ENCODE results near the gene KLHL14. TPM values are rescaled to one million over a fixed set of nuclear protein-coding genes. Genes with fewer than 3 reads are reported as not detected.

KLHL14 gene
- total RNA-seq, 1 donor, result 1.4 TPM

DNA sequence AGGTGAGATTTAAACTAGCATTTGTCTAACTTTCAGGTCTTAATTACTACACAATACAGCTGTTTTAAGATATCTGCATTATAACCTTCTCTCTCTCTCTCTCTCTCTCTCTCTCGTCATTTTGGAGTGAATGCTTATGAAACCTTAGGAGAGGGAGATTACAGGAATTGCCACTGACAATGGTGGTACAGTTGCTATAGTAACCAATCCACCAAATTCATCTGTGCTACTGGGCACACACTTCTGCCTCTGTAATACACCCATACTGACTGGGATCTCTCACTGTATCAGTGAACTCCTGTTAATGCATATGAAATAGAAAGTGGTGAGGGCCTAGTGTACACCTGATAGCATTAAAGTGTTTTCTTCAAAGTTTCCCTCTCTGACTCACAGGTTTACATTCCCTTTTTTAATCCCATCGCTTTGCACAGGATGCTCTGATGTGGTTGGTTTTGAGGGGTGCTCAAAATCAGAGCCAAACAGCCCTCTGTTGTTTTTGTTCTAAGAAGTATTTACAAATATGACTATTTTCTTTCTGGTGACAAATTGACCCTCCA is 13.1 kb downstream of the KLHL14 start:
- no peaks in the 10 kb centered on the region for H3K9me3 ChIP-seq (ENCODE audit: low read depth, low read length)
- H3K27me3 ChIP-seq (ENCODE audit: insufficient read depth, low read length), result no peaks in the 10 kb centered on the region
- H3K4me3 ChIP-seq (ENCODE audit: low read length), result no peak overlapping the region
- H3K4me1 ChIP-seq (ENCODE audit: insufficient read depth, low read length), result peaks cover 5% of the 10 kb centered on the region

- no peak overlapping the region for H3K4me3 ChIP-seq (ENCODE audit: low read length)
- no peaks in the 10 kb centered on the region for H3K9me3 ChIP-seq (ENCODE audit: low read depth, low read length)
- peaks cover 1% of the 10 kb centered on the region for H3K4me1 ChIP-seq (ENCODE audit: insufficient read depth, low read length)
- H3K27me3 ChIP-seq (ENCODE audit: insufficient read depth, low read length), result no peaks in the 10 kb centered on the region
Measured at GRCh38 chr18:32754508-32755263, 18.1 kb downstream of the KLHL14 start.

DNA sequence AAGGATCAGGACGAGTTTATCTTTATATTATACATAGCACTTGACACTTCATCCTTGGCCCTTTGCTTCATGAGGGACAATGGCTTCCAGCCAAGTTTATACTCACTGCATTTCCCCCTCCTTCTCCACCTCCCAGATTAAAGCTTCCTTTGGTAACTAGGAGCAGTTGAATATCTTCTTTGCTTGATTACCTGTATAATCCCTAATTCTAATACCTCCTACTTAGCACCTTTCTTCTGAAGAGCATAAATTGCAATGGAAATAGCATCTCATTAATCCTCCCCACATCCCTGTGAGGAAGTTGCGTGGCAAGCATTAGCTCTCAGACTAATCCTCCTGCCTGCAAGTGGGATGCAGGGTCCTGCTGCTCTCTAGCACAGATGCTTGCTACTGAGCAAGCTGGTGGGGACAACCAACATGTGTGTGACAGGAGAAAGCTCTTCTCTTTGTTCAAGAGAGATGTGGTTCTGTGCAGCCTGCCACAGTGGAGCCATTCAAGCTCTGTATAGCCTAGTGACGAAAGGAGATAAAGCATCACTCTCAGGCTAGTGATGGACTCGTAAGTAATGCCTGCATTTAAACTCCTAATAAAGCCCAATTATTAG is 19.1 kb downstream of the KLHL14 start:
- H3K9me3 ChIP-seq (ENCODE audit: low read depth, low read length), result no peaks in the 10 kb centered on the region
- no peaks in the 10 kb centered on the region for H3K27me3 ChIP-seq (ENCODE audit: insufficient read depth, low read length)
- peaks cover 4% of the 10 kb centered on the region for H3K4me1 ChIP-seq (ENCODE audit: insufficient read depth, low read length)
- no peak overlapping the region for H3K4me3 ChIP-seq (ENCODE audit: low read length)

DNA sequence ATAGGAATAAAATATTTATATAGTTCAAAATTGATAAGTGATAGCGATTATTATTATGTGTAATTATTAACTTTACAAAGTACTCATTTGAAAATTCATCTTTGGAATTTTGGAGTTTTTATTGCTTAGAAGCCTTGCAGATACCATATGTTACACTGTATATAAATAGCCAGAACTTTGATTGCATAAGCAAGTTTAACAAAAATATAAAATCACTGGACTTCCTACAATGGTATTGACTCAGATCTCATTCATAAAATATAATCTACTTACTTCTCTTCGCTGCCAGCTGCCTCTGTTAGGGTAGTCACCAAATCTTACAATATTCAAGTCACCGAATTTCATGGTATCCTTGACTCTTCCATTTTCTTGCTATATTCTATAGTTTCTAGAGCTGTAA is 22.5 kb downstream of the KLHL14 start:
- Histone ChIP-seq H3K27me3 (ENCODE audit: insufficient read depth, low read length) (no peaks in the 10 kb centered on the region), H3K4me1 (ENCODE audit: insufficient read depth, low read length) (peaks cover 4% of the 10 kb centered on the region), H3K4me3 (ENCODE audit: low read length) (no peak overlapping the region), H3K9me3 (ENCODE audit: low read depth, low read length) (no peaks in the 10 kb centered on the region)

GRCh38 chr18:32749809-32750208 is 23.0 kb downstream of the KLHL14 start:
- no peaks in the 10 kb centered on the region for H3K27me3 ChIP-seq (ENCODE audit: insufficient read depth, low read length)
- H3K9me3 ChIP-seq (ENCODE audit: low read depth, low read length), result no peaks in the 10 kb centered on the region
- peaks cover 4% of the 10 kb centered on the region for H3K4me1 ChIP-seq (ENCODE audit: insufficient read depth, low read length)
- H3K4me3 ChIP-seq (ENCODE audit: low read length), result no peak overlapping the region

DNA sequence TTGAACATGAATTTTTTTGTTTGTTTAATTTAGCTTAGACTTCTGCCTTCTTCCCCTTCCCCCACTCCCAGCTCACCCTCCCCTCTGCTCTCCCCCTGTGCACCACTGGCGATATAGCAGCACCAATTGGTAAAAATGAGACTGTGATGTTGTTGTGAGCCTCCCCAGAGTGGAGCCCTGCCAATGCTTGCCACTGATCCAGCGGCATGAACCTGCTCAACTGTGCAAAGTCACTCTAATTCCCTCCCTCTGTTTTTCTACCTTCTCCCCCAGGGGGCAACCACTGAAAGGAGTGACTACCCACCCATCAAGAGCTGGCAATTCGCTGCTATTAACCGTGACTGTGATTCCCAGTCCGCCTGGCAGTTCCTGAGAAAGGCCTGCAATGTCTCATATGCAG is 30.2 kb downstream of the KLHL14 start:
- Histone ChIP-seq H3K9me3 (ENCODE audit: low read depth, low read length) (no peaks in the 10 kb centered on the region), H3K4me1 (ENCODE audit: insufficient read depth, low read length) (no peaks in the 10 kb centered on the region), H3K27me3 (ENCODE audit: insufficient read depth, low read length) (no peaks in the 10 kb centered on the region), H3K4me3 (ENCODE audit: low read length) (no peak overlapping the region)

GRCh38 chr18:32735781-32736180 is 37.0 kb downstream of the KLHL14 start:
- no peaks in the 10 kb centered on the region for H3K9me3 ChIP-seq (ENCODE audit: low read depth, low read length)
- no peaks in the 10 kb centered on the region for H3K27me3 ChIP-seq (ENCODE audit: insufficient read depth, low read length)
- H3K4me1 ChIP-seq (ENCODE audit: insufficient read depth, low read length), result no peaks in the 10 kb centered on the region
- H3K4me3 ChIP-seq (ENCODE audit: low read length), result no peak overlapping the region

GRCh38 chr18:32734442-32734841 is 38.4 kb downstream of the KLHL14 start:
- no peaks in the 10 kb centered on the region for H3K4me1 ChIP-seq (ENCODE audit: insufficient read depth, low read length)
- no peaks in the 10 kb centered on the region for H3K27me3 ChIP-seq (ENCODE audit: insufficient read depth, low read length)
- H3K4me3 ChIP-seq (ENCODE audit: low read length), result no peak overlapping the region
- no peaks in the 10 kb centered on the region for H3K9me3 ChIP-seq (ENCODE audit: low read depth, low read length)

GRCh38 chr18:32732165-32732564 is 40.7 kb downstream of the KLHL14 start:
- Histone ChIP-seq H3K4me1 (ENCODE audit: insufficient read depth, low read length) (no peaks in the 10 kb centered on the region), H3K27me3 (ENCODE audit: insufficient read depth, low read length) (no peaks in the 10 kb centered on the region), H3K9me3 (ENCODE audit: low read depth, low read length) (no peaks in the 10 kb centered on the region), H3K4me3 (ENCODE audit: low read length) (no peak overlapping the region)

DNA sequence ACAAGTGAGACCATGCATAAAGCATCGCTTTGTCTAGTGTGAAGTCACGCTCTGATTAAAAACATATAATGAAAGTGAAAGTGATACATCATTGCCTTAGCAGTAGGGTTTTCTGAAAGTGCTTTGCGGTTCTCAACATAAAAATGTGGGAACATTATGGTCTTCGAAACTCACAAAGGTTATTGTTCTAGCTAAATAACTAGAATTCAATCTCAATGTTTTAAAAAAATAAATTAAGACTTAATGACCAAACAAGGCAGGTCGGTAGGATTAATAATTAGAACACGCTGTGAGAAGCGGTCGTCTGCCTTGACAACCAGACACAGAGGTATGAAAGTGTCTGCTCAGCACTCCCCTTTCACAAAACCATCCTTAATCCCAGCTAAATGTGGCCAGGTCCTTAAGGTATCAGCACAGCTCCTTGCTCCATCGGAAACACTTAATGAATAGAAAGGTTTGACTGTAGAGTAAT is 42.2 kb downstream of the KLHL14 start:
- Histone ChIP-seq H3K4me1 (ENCODE audit: insufficient read depth, low read length) (no peaks in the 10 kb centered on the region), H3K4me3 (ENCODE audit: low read length) (no peak overlapping the region), H3K27me3 (ENCODE audit: insufficient read depth, low read length) (no peaks in the 10 kb centered on the region), H3K9me3 (ENCODE audit: low read depth, low read length) (no peaks in the 10 kb centered on the region)

DNA sequence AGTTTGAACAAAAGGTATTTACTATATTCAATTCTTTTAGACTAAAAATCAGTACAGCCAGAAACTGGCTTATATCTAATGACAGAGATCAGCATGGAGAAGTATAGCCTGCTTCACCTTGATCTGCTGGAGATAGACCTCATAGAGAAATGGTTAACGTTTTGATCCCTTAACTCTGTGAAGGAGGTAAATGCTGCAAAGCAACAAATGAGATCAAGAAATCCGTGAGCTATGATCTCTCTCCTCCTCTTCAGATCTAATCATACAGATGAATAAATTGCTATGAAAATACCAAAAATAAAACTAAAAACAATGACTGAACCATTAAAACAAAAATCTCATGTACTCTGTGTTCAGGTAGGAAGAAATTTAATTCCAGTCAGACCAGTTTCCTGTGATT is 42.8 kb downstream of the KLHL14 start:
- no peaks in the 10 kb centered on the region for H3K27me3 ChIP-seq (ENCODE audit: insufficient read depth, low read length)
- H3K9me3 ChIP-seq (ENCODE audit: low read depth, low read length), result no peaks in the 10 kb centered on the region
- H3K4me3 ChIP-seq (ENCODE audit: low read length), result no peak overlapping the region
- H3K4me1 ChIP-seq (ENCODE audit: insufficient read depth, low read length), result no peaks in the 10 kb centered on the region

DNA sequence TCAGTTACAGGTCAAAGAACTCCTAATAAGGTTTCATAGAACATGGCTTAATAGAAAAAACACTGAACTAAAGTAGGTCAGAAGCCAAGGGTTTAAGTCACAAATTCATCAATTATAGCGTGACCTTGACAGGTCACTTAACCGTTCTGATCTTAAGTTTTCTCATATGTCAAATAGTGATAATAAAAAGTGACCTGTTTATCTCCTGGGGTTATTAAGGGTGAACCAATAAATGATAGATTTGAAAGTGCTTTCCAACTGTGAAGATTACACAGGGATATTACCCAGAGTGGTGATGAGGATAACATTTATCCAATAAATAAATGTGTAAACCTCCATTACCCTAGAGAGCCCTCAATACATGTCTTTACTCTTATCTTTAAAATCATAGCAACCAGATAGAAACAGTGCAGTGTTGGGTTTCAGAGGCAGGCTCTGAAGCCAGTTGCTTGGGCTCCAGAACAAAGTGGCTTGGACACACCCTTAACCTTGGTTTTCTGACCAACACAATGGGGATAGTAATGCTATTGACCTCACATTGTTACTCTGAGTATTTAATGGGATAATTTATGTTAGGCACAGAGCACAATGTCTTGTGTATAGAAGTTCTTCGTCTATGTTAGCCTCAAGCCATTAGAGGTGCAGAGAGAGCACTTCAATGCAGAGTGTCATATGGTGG is 48.6 kb downstream of the KLHL14 start:
- Histone ChIP-seq H3K27me3 (ENCODE audit: insufficient read depth, low read length) (no peaks in the 10 kb centered on the region), H3K4me1 (ENCODE audit: insufficient read depth, low read length) (no peaks in the 10 kb centered on the region), H3K9me3 (ENCODE audit: low read depth, low read length) (no peaks in the 10 kb centered on the region), H3K4me3 (ENCODE audit: low read length) (no peak overlapping the region)

DNA sequence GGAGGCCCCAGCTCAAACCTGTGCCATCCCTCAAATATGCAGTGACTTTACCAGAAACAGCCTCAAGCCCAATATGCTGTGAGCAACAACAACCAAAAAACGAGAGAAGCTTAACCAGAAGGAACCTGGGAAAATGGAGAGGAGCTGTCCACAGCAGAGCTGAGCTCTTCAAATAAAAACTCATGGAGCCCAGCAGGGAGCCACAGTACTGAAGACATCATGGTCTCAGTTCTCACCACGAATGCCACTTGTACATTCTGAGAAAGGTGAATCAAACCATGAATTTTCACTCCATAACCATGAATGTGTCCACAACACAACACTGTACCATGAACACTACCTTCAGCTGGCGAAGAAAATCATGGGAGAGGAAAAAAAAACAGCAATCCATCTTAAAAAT is 50.5 kb downstream of the KLHL14 start:
- Histone ChIP-seq H3K27me3 (ENCODE audit: insufficient read depth, low read length) (no peaks in the 10 kb centered on the region), H3K9me3 (ENCODE audit: low read depth, low read length) (no peaks in the 10 kb centered on the region), H3K4me3 (ENCODE audit: low read length) (no peak overlapping the region), H3K4me1 (ENCODE audit: insufficient read depth, low read length) (no peaks in the 10 kb centered on the region)

DNA sequence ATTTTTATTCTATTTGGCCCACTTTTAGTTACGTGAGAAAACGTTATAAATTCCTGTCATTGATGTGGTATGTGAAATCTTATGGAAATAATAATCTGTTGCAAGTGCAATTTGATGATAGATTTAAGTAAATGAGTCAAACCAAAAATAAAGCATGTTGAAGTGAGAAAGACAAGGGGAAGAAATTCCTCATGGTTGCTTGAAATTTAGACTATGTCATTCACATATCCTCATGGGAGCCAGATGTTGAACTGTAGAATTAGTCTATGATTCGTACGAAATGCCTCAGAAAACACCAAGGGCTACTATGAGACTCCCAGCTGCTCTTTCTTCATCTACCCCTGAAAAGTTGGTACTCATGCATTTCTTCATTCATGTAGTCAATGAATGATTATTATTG is 55.7 kb downstream of the KLHL14 start:
- H3K27me3 ChIP-seq (ENCODE audit: insufficient read depth, low read length), result no peaks in the 10 kb centered on the region

DNA sequence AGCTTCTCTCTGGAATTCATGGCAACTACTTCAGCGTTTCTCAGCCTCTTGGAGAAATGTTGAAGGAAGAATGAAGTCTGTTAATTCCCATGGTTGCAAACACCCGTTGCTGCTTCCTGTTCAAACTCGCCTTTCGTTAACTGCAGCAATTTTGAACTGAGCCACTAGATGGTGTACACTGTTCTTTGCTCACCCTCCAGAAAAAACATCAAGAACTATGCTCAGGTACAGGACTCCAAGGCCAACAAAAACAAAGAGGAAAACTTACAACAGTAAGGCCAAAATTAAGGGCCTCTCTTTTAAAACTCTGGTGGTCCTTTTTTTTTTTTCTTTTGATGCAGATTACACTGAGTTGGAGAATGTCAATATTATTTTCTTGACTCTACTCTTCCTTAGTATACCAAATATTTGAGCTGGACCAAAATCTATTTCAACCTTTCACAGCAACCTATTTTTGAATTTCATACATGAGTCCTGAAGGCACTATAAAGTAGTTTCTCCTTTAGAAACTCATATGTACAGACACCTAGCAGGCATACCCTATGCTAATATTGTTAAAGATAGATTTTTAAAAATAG is 58.2 kb downstream of the KLHL14 start:
- Histone ChIP-seq H3K27me3 (ENCODE audit: insufficient read depth, low read length) (no peaks in the 10 kb centered on the region), H3K4me3 (ENCODE audit: low read length) (no peak overlapping the region), H3K9me3 (ENCODE audit: low read depth, low read length) (no peaks in the 10 kb centered on the region), H3K4me1 (ENCODE audit: insufficient read depth, low read length) (no peaks in the 10 kb centered on the region)

More for the DNA sequence above, 55.7 kb downstream of the KLHL14 start:
- Histone ChIP-seq H3K9me3 (ENCODE audit: low read depth, low read length) (no peaks in the 10 kb centered on the region), H3K4me1 (ENCODE audit: insufficient read depth, low read length) (no peaks in the 10 kb centered on the region), H3K4me3 (ENCODE audit: low read length) (no peak overlapping the region)
